GM12873 (cell line): ENCODE results near the gene RFX4.

ENCODE experiments used
- CTCF ChIP-seq: IDR thresholded peaks from 2 replicates; pipeline ENCODE4 v1.5.1; 2012; ENCODE audit warnings: low read depth, mild to moderate bottlenecking, moderate library complexity, low read length, control low read depth; ENCODE audit not compliant: insufficient read depth; ENCODE audit errors: missing control alignments

Gene RFX4

GRCh38 chr12:106696681-106697417 is 114.0 kb downstream of the RFX4 start:
- no peak for TF ChIP-seq CTCF

DNA sequence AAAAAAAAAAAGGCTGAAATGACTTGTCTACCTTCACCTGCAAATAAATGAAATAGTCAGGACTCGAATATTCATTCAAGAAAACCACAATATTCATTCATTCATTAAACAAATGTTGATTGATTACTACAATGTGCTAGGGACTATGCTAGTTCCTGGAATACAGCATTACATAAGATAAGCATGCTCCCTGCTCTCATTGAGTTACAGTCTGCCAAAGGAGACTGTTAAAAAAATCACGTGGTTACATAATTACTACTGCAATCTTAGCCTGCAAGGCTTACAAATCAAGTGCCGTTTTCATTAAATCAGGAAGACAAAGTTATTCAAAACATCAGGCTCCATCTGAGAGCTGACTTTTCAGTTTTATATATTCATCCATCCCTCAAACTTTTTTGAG is 121.3 kb downstream of the RFX4 start:
- TF ChIP-seq CTCF = no peak

- TF ChIP-seq CTCF = no peak
Measured at GRCh38 chr12:106705971-106706370, 123.2 kb downstream of the RFX4 start.

GRCh38 chr12:106709068-106709511 is 126.3 kb downstream of the RFX4 start:
- TF ChIP-seq CTCF = no peak

DNA sequence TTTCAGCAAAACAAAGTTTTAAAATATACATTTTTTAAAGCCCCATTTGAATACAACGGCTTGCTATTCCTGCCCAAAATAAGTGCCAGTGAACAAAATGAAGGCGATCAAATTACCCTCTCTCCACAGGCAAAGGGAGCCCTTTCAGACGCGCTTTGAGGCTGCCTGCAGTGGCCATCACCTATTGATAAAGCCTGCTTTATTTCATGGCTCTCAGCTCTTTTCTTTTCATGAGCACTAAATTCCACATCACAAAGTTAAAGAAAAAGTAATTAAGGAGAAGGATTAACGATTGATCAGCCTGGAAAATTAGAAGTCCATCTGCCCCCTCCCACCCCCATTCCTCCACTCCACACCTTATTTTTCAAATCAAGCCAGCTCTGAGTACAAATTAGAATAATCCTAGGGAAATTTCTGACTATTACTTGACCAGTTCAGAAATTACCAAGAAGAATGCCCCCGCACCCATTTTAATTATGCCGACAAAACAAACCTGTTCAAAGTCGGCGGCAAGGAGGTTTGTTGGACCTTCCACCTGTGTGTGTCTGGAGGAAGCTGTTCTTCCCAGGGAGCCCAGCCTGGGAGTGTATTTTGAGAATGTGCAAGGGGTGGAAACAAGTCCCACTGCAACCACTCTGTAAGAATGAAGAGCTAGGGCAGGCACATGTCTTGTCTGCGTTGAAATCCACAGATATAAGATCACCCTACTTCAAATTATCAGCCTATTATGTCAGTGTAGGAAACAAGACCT is 127.5 kb downstream of the RFX4 start:
- TF ChIP-seq CTCF = no peak

DNA sequence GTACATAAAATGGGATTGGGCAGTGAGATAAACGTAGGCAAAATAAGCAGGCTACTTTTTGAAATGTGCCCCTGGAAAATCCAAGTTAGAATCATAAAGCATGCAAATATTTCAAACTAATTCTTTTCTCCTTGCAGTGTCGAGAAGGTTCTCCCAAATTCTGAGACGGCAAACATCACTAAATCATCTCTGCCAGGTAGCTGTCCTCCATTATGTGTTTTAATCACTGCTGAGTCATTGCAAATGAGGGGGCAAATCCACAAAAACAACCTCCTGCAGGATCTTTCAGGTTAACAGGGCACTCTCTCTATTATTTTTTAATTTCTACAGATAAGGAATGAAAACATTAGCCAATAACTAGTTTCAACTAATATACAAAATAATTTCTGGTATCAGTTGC is 128.5 kb downstream of the RFX4 start:
- TF ChIP-seq CTCF = no peak

DNA sequence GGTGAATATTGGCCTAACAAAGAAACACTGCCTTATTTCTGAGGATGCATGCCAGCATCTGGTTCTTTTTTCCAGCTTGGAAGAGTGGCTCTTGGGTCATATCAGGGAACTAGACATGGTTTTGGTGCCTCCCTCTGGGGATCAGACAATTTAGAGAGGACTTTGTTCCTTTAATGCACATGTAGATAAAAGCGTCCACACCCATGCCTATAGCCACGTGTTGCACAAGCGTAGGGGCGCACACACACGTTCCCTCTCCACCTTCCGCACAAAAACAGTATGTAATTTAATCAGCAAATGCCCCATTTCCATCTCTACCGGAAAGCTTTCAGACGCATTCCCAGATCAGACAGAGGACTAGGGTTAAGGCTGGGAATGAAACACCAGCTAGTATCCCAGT is 130.0 kb downstream of the RFX4 start:
- no peak for TF ChIP-seq CTCF
